NCI-H128 (cell line): ENCODE measurements around the gene VIT.
"Not testable (repeated sequence)": the region's sequence is repeated elsewhere in the genome, so short reads cannot be mapped to it uniquely, and the experiment has no call there.

Experiments
- DNase-seq: peaks from one replicate; lab custom pipeline; 2025; ENCODE audit not compliant: unreplicated experiment; lab: John Stamatoyannopoulos, UW

The VIT gene

DNA sequence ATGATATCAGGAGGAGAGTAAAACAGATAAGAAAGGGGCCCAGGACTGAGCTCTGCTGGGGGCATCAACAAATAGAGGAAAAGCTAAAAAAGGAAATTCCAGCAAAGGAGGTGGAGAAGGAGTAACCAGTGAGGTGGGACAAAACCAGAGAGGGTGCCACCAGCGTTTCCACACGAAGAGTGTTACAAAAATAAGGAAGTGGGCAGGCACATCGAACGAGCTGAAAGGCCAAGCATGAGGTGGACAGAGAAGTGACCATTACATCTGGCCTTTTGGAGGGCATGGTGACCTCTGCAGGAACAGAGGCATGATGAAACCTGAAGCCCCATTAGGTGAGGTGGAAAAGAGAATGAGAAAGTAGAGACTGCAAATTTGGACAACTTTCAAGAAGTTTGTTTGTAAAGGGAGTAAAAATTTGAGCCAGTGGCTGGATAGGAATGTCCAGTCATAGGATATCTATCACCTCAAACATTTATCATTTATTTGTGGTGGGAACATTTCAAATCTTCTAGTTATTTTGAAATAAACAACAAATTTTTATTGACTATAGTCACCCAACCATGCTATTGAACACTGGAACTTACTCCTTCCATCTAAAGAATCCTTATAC, 18.4 kb upstream of the VIT start:
- no peak for DNase-seq

DNA sequence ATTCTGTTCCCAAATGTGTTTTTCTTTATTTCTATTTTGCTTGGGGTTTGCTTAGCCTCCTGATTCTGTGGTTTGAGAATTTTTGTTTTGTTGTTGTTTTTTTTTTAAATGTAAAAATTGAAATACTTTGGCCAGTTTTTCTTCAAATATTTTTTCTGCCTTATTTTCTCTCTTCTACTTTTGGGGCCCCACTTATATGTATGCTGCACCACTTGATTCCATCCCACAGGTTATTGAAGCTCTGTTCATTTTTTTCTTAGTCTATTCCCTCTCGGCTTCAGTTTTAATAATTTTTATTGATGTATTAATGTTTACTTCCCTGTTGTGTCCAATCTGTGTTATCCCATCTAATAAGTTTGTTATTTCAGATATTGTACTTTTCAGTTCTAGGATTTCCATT, 17.7 kb upstream of the VIT start:
- DNase-seq: no peak

DNA sequence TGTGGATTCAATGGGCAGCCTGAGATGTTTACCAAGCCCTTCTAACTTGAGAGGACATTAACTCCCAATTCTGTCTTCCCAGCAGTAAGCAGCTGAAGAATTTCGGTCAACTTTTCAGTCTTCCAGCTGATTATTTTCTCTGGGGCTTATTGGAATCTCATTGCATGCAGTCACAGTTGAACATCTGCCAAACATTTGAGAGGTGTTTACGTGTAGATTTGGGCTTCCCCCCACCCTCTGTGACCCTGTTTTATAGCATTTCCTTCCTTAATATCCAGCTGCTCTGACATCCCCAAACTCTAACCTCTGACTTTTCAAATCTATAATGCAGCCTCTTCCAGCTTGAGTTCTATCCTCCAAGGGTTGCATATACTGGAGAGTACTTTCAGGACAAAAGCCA, 16.5 kb upstream of the VIT start:
- no peak for DNase-seq

DNA sequence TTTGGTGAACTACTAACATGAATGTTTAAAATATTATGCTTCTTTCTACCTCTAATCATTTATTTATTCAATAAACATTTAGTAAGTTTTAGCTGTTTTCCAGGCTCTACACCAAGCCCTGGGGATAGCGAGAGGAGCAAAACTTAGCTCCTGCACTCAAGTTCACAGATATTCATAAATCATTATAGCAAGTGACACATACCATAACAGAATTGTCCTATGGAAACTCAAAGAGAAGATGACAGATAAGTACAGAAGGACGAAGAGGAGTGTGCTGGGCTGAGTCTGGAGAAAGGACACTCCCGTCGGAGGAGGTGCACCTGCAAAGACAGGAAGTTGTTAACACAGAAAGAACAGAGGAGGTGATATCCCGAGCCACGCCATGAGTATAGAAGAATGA, 13.9 kb upstream of the VIT start:
- DNase-seq: no peak

DNA sequence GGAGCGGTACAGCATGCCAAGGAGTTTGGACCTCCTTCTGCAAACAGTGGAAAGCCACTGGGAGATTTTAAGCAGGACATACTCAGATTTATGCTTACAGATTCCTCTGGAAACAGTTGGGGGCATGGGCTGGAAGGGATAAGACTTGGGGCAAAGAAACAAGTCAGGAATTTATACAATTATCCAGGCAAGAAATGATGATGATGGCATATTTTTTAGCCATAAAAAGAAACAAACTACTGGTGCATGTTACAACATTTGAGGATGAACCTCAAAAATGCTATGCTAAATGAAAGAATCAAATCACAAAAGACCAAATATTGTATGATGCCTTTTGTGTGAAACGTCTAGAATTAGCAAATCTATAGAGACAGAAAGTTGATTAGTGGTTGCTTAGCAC, 13.5 kb upstream of the VIT start:
- no peak for DNase-seq

DNA sequence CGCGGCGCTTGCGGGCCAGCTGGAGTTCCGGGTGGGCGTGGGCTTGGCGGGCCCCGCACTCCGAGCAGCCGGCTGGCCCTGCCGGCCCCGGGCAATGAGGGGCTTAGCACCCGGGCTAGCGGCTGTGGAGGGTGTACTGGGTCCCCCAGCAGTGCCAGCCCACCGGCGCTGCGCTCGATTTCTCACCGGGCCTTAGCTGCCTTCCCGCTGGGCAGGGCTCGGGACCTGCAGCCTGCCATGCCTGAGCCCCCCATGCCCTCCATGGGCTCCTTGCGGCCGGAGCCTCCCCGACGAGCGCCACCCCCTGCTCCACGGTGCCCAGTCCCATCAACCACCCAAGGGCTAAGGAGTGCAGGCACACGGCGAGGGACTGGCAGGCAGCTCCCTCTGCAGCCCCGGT, 8.2 kb upstream of the VIT start:
- DNase-seq: not testable (repeated sequence)

DNA sequence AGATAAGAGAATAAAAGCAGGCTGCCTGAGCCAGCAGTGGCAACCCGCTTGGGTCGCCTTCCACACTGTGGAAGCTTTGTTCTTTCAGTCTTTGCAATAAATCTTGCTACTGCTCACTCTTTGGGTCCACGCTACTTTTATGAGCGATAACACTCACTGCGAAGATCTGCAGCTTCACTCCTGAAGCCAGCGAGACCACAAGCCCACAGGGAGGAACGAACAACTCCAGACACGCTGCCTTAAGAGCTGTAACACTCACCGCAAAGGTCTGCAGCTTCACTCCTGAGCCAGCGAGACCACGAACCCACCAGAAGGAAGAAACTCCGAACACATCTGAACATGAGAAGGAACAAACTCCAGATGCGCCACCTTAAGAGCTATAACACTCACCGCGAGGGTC, 7.5 kb upstream of the VIT start:
- not testable (repeated sequence) for DNase-seq

DNA sequence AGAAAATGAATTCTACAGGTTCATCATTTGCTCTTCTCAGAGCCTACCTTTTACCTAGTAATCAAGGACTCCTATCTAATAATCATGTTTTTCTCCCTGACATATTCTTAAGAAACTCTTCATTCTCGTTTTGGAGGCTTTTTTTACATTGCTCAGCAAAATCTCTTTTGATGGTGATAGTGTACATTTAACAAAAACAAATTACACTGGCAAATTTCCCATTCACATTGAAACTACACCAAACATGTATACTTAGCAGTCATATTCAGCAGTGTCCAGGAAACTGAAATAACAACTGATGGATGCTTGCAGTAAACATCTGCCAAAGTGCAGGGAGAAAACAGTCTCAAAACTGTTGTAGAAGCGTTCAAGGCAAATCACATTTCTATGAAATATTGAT, 4.4 kb upstream of the VIT start:
- DNase-seq: no peak

DNA sequence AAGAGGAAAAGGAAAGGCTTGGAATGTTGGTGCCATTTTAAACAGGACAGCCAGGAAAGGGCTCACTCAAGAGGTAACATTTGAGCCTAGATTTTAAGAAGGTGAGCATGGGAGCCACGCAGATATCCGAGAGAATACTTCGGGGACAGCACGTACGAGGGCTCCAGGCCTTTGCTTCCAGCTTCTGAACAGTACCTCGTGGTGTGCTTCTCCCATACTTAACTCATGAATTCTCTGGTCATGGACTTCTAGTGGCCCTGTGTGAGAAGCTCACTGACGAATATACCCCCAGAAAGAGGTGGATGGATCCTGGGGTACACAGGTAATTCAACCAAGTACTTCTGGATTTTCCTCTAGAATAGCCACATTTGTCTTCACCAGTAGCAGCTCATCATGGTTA, 2.7 kb upstream of the VIT start:
- DNase-seq: no peak

DNA sequence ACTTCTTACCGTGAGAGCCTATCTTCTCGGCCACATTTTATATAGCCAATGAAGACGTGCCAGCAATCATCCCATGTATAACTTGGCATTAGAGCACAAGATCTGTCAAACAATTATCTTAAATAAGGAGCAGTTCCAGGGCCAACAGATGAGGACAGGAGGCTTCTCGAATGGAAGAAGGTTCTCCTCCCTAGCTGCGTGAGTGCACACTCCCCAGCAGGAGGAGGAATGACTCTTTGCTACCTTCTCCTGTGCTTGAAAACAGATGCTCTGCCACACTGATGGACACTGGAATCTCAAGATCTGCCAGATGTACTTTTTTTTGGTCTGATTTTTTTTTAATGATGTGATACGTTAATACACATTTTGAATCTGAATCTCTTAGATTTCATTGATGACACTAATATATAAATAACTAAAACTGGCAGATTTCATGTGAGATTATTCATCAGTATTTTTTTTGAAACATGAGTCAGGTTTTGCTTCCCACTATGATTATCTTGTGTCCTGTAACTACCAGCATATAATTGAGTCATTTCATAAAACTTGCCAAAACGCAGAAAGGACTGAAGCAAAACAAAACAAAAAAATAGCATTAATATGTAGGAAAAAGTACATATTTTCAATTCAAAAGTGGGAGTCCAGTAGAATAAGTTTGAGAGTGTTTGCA, 626 bp upstream of the VIT start:
- DNase-seq: no peak

DNA sequence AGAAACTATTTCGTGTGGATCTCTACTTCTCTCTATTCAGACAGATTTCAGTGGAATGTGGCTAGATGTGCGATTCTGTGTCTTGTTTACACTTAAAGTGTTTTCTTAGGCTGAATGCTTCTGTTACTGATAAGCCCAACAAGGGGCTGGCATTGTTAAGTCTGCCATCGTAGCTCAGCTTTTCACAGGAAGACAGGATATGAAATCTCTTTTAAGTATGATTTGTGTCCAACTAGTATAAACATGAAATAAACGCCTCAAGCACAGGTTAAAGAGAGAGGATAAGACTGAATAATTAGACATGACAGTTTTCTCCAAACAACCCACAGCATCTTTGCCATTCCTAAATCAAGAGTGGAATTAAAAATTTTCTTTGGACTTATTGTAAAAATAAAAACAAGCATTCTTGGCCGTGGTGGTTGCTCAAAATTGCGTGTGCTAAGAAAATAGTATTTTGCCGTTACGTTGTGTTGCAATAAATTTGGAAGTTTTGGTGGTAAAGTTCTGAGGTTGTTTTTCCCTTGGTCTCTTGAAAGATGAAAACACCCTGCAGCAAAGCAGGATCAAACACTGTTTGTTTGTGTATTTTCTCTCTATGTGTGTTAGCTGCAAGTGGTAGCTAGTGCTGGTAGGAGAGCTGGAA, 1.0 kb downstream of the VIT start:
- DNase-seq: no peak

DNA sequence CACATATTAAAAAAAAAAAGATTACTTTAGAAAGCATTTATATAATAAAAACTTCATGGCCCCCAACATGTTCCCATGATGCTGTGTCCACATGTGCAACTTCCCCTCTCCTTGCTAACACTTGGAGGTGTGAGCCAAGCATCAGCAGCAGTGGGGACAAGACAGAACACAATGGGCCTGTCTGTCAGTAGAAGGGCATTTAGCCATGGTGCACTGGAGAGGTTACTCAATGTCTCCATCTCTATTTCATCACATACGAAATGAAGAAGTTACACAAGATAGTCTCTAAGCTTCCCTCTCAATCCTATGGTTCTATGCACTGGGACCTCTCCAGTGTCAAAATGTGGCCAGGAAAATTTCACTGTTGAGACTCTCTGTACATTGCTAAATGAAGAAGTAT, 2.5 kb downstream of the VIT start:
- no peak for DNase-seq

DNA sequence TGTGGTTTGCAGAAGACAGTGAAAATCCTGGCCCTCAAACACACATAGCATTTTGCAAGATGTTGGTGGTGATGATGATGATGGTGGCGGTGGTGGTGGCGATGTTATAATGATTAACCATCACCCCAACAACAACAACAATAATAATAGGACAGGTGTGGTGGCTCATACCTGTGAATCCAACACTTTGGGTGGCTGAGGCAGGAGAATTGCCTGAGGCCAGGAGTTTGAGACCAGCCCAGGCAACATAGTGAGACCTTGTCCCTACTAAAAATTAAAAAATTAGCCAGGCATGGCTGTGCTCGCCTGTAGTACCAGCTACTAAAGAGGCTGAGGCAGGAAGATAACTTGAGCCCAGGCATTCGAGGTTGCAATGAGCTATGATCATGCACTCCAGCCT, 3.8 kb downstream of the VIT start:
- DNase-seq: no peak

DNA sequence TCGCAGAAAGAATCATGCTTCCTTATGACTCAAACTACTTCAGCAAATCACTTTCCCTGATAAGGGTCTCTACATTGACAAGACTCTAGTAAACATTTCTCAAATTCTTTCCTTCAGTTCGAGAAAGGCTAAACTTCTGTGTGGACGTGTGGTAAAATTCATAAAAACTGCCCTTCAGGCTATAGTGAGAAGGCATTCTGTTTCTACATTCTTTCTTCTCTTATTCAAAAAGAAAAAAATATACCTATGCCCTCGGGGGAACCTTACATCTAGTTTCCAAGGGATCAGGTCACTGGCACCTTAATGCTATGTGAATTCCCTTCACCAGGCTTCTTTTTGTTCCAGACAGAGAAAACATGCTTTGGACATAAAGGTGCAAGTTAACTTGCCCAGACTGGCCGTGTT, 4.9 kb downstream of the VIT start:
- no peak for DNase-seq

DNA sequence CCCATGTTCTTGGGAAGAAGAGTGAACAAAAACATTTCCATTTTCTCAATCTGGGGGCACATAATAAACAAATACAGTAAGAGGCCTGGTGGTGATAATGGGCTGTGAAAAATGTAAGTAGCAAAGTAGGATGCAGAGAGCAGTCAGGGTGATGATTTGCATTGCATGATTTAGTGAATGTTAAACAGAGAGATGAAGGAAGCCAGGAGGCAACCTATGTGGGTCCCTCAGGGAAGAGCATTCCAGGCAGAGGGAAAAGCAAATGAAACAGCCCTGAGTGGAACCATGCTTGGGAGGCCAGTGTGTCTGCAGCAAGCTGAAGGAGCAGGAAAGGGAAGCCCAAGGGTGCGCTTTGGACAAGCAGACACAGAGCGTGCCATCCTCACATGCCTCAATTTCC, 5.4 kb downstream of the VIT start:
- DNase-seq: no peak

DNA sequence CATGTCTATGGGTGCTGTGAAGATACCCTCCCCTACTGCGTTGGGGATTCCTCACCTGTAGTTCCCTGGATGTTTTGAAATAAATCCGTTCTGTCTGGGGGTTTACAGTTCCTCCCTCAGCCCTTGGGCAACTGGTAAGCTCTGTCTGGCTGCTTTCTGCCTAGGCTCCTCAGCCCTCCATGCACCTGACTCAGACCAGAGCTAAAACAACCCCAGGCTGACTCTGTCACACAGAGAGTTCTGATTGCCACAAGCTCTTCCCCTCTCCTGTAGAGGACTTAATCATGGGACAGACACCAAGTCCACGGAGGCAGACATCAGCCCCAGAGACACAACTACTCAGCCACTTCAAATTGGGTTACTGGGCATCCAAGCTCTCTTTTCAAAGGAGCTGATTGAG, 6.3 kb downstream of the VIT start:
- DNase-seq: no peak

DNA sequence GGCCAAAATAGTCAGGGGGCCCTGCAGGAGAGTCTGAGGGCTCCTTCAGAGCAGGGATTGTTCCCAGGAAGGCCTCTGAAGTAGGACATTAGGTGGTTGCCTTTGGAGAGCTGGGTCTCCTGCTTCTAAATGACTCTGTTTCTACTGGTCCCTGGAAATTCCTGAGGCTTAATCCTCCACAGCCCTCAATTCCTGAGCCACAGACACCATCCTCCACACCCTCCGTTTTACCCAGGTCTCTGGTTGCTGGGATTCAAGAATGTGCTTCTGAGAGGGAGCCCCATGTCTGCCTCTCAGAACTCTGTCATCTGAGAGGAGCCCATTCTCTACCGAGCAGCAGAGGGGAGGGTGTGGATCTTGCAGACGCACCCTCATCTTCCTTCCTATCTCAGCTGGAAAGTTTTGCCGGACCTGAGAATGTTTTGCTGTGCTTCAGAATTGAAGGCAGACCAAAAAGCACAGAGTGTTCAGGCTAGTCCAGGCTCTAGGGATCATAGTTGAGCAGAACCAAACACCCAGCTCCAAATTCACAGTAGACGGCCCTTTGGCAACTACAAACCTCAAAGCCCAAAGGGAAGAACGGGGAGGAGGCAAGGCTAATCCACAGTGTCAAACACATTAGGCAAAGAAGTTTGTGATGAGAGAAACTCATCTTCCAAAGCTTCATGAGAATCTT, 8.1 kb downstream of the VIT start:
- DNase-seq: no peak

DNA sequence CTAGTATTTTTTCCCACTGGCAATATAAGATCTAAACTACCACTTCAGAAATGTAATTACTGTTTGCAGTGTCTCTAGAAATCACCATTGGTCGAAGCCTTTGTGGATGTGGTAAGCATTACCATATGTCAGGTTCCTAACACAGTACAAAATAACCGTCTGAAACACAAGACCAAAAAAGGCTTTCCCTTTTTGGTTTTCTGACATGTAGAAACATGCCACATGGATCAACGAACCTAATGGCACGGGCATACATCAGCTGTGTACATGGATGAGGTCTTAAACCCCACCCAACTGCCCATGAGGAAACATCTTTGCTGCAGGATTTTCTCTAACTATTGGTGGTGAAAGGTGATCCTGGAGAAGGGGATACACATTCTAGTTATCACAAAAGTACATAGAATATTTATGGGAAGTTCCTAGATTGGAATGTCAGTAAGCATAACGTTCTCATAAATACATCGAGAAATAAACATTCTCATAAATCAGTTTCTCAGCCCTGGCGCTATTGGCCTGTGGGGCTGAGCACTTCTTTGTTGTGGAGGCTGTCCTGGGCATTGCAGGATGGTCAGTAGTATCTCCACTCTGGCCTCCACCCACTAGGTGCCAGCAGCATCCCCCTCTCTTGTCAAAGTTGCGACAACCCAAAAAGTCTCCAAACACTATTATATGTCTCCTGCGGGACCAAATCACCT, 9.0 kb downstream of the VIT start:
- DNase-seq: no peak

DNA sequence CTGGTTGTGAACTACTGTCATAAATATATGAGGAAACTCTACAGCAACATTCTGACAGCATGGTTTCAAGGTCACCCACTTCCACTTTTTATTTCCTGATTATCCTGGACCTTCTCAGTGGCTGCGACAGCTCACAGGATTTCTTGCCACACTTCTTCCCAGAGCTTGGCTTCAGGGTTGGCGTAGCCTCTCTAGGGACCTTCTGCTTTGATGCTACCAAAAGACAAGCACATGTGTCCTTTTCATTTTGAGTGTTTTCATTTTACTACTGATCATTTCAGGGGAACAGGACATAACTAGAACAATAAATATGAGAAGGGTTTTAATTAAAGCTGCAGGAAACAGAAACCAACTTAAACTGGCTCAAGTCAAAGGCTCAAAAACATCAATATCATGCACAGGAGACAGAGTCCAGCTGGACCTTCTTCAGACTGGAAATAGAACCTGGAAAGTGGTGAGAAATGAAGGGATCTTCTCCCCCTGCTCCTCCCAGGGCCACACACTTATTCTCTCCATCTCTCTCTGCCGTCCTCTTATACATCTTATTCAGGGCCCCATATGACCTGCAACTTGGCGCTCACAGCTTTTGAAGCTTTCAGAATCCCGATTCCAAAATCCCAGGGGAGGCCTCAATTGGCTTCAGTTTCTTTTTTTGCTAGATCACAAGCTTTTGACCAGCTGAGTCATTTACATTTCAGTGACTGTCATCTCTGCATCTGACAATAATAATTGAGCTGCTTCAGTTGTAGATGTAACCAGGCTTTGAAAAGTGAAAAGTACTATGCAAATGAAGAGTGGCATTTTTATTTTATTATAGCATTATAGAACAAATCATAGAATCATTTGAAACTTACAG, 9.7 kb downstream of the VIT start:
- DNase-seq: no peak

DNA sequence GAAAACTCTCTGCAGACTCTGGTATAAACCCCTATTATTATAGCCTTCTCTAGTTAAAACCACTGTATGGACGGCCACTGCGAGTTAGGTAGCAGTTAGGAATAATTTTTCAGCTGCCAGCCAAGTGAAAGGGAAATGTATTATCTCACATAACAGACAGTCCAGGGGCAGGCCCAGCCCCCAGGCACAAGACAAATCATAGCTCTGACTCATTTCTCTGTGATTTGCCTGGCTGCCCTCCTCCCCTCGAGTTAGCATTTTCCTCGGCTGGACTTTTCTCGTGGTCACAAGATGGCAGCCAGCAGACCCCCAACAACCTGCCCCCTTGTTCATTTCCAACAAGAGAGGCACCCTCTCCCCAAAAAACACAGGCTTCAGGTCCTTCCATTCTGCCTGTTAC, 10.5 kb downstream of the VIT start:
- DNase-seq: no peak
